Calu3 (cell line): ENCODE results near the gene MLN. TPM values are rescaled to one million over a fixed set of nuclear protein-coding genes. Genes with fewer than 3 reads are reported as not detected.

Experiments used
- BruUV-seq: library from RNA; stranded (reverse); fragments of 400-500 nt; replicated peaks from 2 replicates; lab custom pipeline; 2021; lab: Mats Ljungman, UMichigan
- CTCF ChIA-PET: fragments of 300-600 bp; sonication (Branson Sonifier 250); formaldehyde crosslinking; loops from one replicate; lab custom pipeline; 2022; ENCODE audit warnings: antibody characterized with exemption; lab: Charles Lee
- DNase-seq: peaks from one replicate; pipeline ENCODE4 v3.0.0; 2022
- H3K27ac Mint-ChIP-seq: one replicate; pipeline ENCODE4 v1.8.0; 2022; ENCODE audit warnings: mixed read lengths; ENCODE audit not compliant: unreplicated experiment
- H3K27me3 Mint-ChIP-seq: one replicate; pipeline ENCODE4 v1.8.0; 2022; ENCODE audit warnings: mixed read lengths; ENCODE audit not compliant: unreplicated experiment
- H3K36me3 Mint-ChIP-seq: one replicate; pipeline ENCODE4 v1.8.0; 2022; ENCODE audit warnings: mild to moderate bottlenecking, moderate library complexity, mixed read lengths; ENCODE audit not compliant: insufficient read depth, unreplicated experiment
- H3K4me1 Mint-ChIP-seq: one replicate; pipeline ENCODE4 v1.8.0; 2022; ENCODE audit warnings: mild to moderate bottlenecking, low read depth, mixed read lengths; ENCODE audit not compliant: unreplicated experiment
- H3K4me3 Mint-ChIP-seq: one replicate; pipeline ENCODE4 v1.8.0; 2022; ENCODE audit warnings: mild to moderate bottlenecking, low read depth, moderate library complexity, mixed read lengths; ENCODE audit not compliant: unreplicated experiment
- H3K9me3 Mint-ChIP-seq: one replicate; pipeline ENCODE4 v1.8.0; 2022; ENCODE audit warnings: low read depth, mixed read lengths; ENCODE audit not compliant: unreplicated experiment
- intact Hi-C: fragments of 100-400 bp; cut with micrococcal nuclease; formaldehyde crosslinking; loops from one replicate; pipeline ENCODE4 v1.10.0; 2022; ENCODE audit not compliant: unreplicated experiment
- total RNA-seq: library from RNA; stranded (reverse); gene quantifications from 2 replicates; pipeline ENCODE4 v1.2.3, GENCODE V29; 2022
- TF ChIP-seq, protein P1 (sequence below): fragments of 200-600 bp; IDR thresholded peaks from one replicate; pipeline ENCODE4 v1.8.0; 2022; ENCODE audit warnings: antibody characterized with exemption; ENCODE audit not compliant: unreplicated experiment

The MLN gene
- total RNA-seq, 1 experiment from 2014 or later, result not detected

GRCh38 chr6:33850296-33850695, 46.5 kb upstream of the MLN start:
- Mint-ChIP-seq H3K9me3 (no peaks in the 10 kb centered on the region), H3K27ac (no peak overlapping the region), H3K27me3 (peaks cover 100% of the 10 kb centered on the region), H3K4me3 (no peak overlapping the region), H3K4me1 (no peaks in the 10 kb centered on the region), H3K36me3 (no peaks in the 10 kb centered on the region)
- no peak for DNase-seq
- no TSS peak for BruUV-seq
- TF ChIP-seq, protein P1, sequence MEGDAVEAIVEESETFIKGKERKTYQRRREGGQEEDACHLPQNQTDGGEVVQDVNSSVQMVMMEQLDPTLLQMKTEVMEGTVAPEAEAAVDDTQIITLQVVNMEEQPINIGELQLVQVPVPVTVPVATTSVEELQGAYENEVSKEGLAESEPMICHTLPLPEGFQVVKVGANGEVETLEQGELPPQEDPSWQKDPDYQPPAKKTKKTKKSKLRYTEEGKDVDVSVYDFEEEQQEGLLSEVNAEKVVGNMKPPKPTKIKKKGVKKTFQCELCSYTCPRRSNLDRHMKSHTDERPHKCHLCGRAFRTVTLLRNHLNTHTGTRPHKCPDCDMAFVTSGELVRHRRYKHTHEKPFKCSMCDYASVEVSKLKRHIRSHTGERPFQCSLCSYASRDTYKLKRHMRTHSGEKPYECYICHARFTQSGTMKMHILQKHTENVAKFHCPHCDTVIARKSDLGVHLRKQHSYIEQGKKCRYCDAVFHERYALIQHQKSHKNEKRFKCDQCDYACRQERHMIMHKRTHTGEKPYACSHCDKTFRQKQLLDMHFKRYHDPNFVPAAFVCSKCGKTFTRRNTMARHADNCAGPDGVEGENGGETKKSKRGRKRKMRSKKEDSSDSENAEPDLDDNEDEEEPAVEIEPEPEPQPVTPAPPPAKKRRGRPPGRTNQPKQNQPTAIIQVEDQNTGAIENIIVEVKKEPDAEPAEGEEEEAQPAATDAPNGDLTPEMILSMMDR, result no peak
- intact Hi-C loops, result loop anchor here (5.0 kb wide), 1 partner anchor 177 kb away; no protein-coding TSS in a partner anchor
- CTCF ChIA-PET, result interaction anchor here (0.5 kb wide), 1 partner anchor 14 kb away, joined by 3 read pairs; no protein-coding TSS in a partner anchor

- Mint-ChIP-seq H3K4me3 (no peak overlapping the region), H3K9me3 (no peaks in the 10 kb centered on the region), H3K27ac (no peak overlapping the region), H3K27me3 (peaks cover 100% of the 10 kb centered on the region), H3K4me1 (no peaks in the 10 kb centered on the region), H3K36me3 (no peaks in the 10 kb centered on the region)
- no TSS peak for BruUV-seq
- DNase-seq, result no peak
- intact Hi-C loops, result loop anchor here (5.0 kb wide), 1 partner anchor 178 kb away; no protein-coding TSS in a partner anchor
- CTCF ChIA-PET, result interaction anchor here (0.5 to 1.3 kb wide), 2 partner anchors 10 to 14 kb away, joined by 3 to 4 read pairs; no protein-coding TSS in a partner anchor
- TF ChIP-seq, protein P1, result no peak
Measured at GRCh38 chr6:33849500-33850075, 45.8 kb upstream of the MLN start.

DNA sequence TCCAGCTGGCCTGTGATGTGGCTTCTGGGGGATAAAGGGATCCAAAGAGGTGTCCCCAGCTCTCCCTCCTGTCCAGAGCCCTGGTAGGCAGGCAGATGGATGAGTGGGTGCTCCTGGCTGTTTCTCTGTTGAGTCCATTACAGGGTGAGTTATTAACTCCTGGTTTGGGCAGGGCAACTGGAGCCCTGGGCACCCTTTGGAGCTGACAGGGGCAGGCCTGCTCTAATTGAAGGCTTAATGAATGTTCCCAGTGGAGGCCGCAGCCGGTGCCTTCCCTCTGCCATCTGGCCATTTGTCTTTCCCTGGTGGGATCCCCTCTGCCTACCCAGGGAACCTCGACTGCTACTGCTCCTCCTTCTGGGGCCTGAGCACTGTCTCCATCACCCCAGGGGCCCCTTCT, 44.7 kb upstream of the MLN start:
- Mint-ChIP-seq H3K4me1 (no peaks in the 10 kb centered on the region), H3K36me3 (no peaks in the 10 kb centered on the region), H3K27ac (no peak overlapping the region), H3K9me3 (no peaks in the 10 kb centered on the region), H3K27me3 (peaks cover 100% of the 10 kb centered on the region), H3K4me3 (no peak overlapping the region)
- no TSS peak for BruUV-seq
- CTCF ChIA-PET, result interaction anchor here (1.3 kb wide), 1 partner anchor 9 kb away, joined by 4 read pairs; no protein-coding TSS in a partner anchor
- no peak for DNase-seq
- intact Hi-C loops, result no loop called here
- TF ChIP-seq, protein P1, result no peak

GRCh38 chr6:33847867-33848266, 44.1 kb upstream of the MLN start:
- intact Hi-C loops, result no loop called here
- no peak overlapping the region for H3K4me3 Mint-ChIP-seq
- no peaks in the 10 kb centered on the region for H3K9me3 Mint-ChIP-seq
- BruUV-seq, result no TSS peak
- TF ChIP-seq, protein P1, result no peak
- H3K27me3 Mint-ChIP-seq, result peaks cover 100% of the 10 kb centered on the region
- CTCF ChIA-PET, result interaction anchor here (0.7 kb wide), 1 partner anchor 95 kb away, joined by 3 read pairs; no protein-coding TSS in a partner anchor
- no peak for DNase-seq
- no peaks in the 10 kb centered on the region for H3K36me3 Mint-ChIP-seq
- no peak overlapping the region for H3K27ac Mint-ChIP-seq
- no peaks in the 10 kb centered on the region for H3K4me1 Mint-ChIP-seq
